HG02623 (cell line): ENCODE data around the gene ITFG1.

Experiments used
- ATAC-seq: cut with Tn5 transposase; IDR thresholded peaks from one replicate; pipeline ENCODE4 v1.9.1; 2021; ENCODE audit warnings: moderate library complexity; ENCODE audit not compliant: unreplicated experiment

Gene ITFG1

DNA sequence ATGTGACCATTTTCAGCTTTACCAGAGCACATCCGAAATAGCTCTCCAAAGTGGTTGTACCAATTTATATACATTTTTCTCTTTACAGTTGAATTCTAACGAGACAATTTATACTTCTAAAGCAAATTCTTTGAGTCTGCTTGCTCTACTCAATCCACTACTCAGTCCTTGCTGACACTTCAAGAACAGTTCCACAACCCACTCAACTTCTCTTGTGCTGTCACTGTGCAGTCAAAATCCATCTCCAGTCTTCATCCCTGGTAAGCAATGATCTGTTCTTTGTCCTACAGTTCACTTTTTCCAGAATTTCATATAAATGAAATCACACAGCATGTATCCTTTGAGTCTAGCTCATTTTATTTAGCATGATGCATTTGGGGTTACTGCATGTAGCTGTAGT, 347.7 kb downstream of the ITFG1 start:
- ATAC-seq, result no peak

DNA sequence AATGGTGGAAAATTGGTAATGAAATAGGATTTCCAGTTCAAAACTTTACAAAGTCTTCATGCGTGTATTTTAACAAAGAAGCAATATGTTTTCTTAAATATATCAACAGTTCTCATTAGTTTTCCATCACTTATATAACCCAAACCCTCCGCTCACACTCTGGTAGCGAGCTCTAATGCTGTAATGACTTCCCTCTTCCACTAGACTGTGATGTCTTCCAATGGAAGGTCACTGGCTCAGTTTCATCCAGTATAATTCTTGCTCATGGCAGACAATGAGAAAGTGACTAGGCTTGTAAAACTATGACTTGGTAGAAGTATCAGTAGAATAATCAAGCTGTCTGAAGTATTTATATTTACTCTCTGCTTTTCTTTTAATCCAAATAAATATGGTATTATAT, 349.9 kb downstream of the ITFG1 start:
- ATAC-seq, result no peak

DNA sequence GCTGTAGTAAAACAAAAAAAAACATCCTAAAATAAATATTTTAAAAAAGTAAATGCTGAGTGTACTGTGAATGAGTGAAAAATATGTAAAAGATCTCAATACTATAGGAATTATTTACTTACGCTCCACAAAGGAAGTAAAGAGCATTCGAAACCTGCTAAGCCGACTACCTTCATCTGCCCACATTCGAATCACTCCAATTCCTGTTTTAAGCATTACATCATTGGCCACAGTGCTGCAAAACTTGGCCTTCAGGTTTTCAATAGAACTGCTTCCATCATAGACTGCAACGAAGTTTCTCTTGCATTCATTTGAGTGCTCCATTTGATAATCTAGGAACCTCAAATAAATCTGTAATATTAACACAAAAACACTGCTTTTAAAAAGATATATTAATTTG, 351.5 kb downstream of the ITFG1 start:
- no peak for ATAC-seq
